Astrocyte (in vitro differentiated cells and primary cell): Measurements from ENCODE around the gene C1orf232. TPM values are rescaled to one million over a fixed set of nuclear protein-coding genes. Genes with fewer than 3 reads are reported as not detected.

ENCODE experiments used
- DNase-seq: peaks from one replicate; pipeline ENCODE4 v3.0.0-alpha.2; 2010; ENCODE audit warnings: low read depth
- FAIRE-seq: peaks from 2 replicates; lab custom pipeline; 2011; peaks lifted over from hg19 to GRCh38; lab: Jason Lieb, UNC
- H2AFZ ChIP-seq: 2 replicates; pipeline ENCODE4 v1.6.0; 2012; ENCODE audit warnings: low read depth, low read length, inconsistent platforms
- H3K27ac ChIP-seq: 2 replicates; pipeline ENCODE4 v1.5.1; 2011; ENCODE audit warnings: low read depth, low read length, inconsistent platforms
- H3K27me3 ChIP-seq: 2 replicates; pipeline ENCODE4 v1.6.0; 2011; ENCODE audit warnings: low read length, inconsistent platforms; ENCODE audit not compliant: insufficient read depth
- H3K36me3 ChIP-seq: 2 replicates; pipeline ENCODE4 v1.5.1; 2011; ENCODE audit warnings: low read length, inconsistent platforms; ENCODE audit not compliant: insufficient read depth
- H3K4me1 ChIP-seq: 2 replicates; pipeline ENCODE4 v1.5.1; 2011; ENCODE audit warnings: low read length, inconsistent platforms; ENCODE audit not compliant: insufficient read depth
- H3K4me2 ChIP-seq: 2 replicates; pipeline ENCODE4 v1.6.0; 2012; ENCODE audit warnings: low read length, inconsistent platforms
- H3K4me3 ChIP-seq: 2 replicates; pipeline ENCODE4 v1.5.1; 2011; ENCODE audit warnings: low read depth, mild to moderate bottlenecking, low read length, inconsistent platforms; ENCODE audit not compliant: insufficient read depth
- H3K79me2 ChIP-seq: 2 replicates; pipeline ENCODE4 v1.6.0; 2012; ENCODE audit warnings: mild to moderate bottlenecking, low read length, inconsistent platforms; ENCODE audit not compliant: insufficient read depth
- H3K9ac ChIP-seq: 2 replicates; pipeline ENCODE4 v1.6.0; 2012; ENCODE audit warnings: mild to moderate bottlenecking, low read length, inconsistent platforms
- H3K9me3 ChIP-seq: 2 replicates; pipeline ENCODE4 v1.5.1; 2012; ENCODE audit warnings: low read depth, mild to moderate bottlenecking, low read length, inconsistent platforms; ENCODE audit not compliant: insufficient read depth
- H4K20me1 ChIP-seq: 2 replicates; pipeline ENCODE4 v1.6.0; 2012; ENCODE audit warnings: low read length, inconsistent platforms; ENCODE audit not compliant: insufficient read depth
- H3K27ac Mint-ChIP-seq: one replicate; pipeline ENCODE4 v1.8.0; 2021; ENCODE audit warnings: mild to moderate bottlenecking, mixed read lengths; ENCODE audit not compliant: unreplicated experiment
- H3K27me3 Mint-ChIP-seq: one replicate; pipeline ENCODE4 v1.8.0; 2021; ENCODE audit warnings: low read depth, mixed read lengths; ENCODE audit not compliant: unreplicated experiment
- H3K36me3 Mint-ChIP-seq: one replicate; pipeline ENCODE4 v1.8.0; 2021; ENCODE audit warnings: low read depth, mixed read lengths; ENCODE audit not compliant: unreplicated experiment
- H3K4me1 Mint-ChIP-seq: one replicate; pipeline ENCODE4 v1.8.0; 2021; ENCODE audit warnings: low read depth, mixed read lengths; ENCODE audit not compliant: unreplicated experiment
- H3K4me3 Mint-ChIP-seq: one replicate; pipeline ENCODE4 v1.8.0; 2021; ENCODE audit warnings: mild to moderate bottlenecking, moderate library complexity, mixed read lengths; ENCODE audit not compliant: unreplicated experiment
- H3K9me3 Mint-ChIP-seq: one replicate; pipeline ENCODE4 v1.8.0; 2021; ENCODE audit warnings: mild to moderate bottlenecking, mixed read lengths; ENCODE audit not compliant: unreplicated experiment
- EZH2 ChIP-seq: IDR thresholded peaks from 2 replicates; pipeline ENCODE4 v1.6.1; 2012; ENCODE audit warnings: mild to moderate bottlenecking, low read length, inconsistent platforms; ENCODE audit not compliant: insufficient read depth
- total RNA-seq: library from RNA; stranded (reverse); gene quantifications from 2 replicates; pipeline ENCODE4 v1.2.1, GENCODE V29; 2021
- TF ChIP-seq, protein P1 (sequence below): IDR thresholded peaks from 2 replicates; pipeline ENCODE4 v1.5.1; 2011; ENCODE audit warnings: low read depth, mild to moderate bottlenecking, inconsistent platforms, low read length, moderate library complexity; ENCODE audit not compliant: insufficient read depth

Gene C1orf232
- total RNA-seq, 1 donor from 2014 or later, result not detected

- Mint-ChIP-seq H3K4me3 (no peak overlapping the region), H3K27me3 (peaks cover 23% of the 10 kb centered on the region), H3K36me3 (peaks cover 5% of the 10 kb centered on the region), H3K9me3 (peaks cover 5% of the 10 kb centered on the region), H3K27ac (no peak overlapping the region), H3K4me1 (no peaks in the 10 kb centered on the region)
- Histone ChIP-seq H3K4me2 (no peak overlapping the region), H3K36me3 (no peaks in the 10 kb centered on the region), H3K27me3 (peaks cover 10% of the 10 kb centered on the region), H3K9me3 (no peaks in the 10 kb centered on the region), H3K4me1 (no peaks in the 10 kb centered on the region), H3K9ac (no peak overlapping the region), H2AFZ (no peak overlapping the region), H3K79me2 (no peaks in the 10 kb centered on the region), H4K20me1 (no peaks in the 10 kb centered on the region), H3K4me3 (no peak overlapping the region), H3K27ac (no peak overlapping the region)
- DNase-seq, result no peak
- no peak for FAIRE-seq
- TF ChIP-seq, protein P1, sequence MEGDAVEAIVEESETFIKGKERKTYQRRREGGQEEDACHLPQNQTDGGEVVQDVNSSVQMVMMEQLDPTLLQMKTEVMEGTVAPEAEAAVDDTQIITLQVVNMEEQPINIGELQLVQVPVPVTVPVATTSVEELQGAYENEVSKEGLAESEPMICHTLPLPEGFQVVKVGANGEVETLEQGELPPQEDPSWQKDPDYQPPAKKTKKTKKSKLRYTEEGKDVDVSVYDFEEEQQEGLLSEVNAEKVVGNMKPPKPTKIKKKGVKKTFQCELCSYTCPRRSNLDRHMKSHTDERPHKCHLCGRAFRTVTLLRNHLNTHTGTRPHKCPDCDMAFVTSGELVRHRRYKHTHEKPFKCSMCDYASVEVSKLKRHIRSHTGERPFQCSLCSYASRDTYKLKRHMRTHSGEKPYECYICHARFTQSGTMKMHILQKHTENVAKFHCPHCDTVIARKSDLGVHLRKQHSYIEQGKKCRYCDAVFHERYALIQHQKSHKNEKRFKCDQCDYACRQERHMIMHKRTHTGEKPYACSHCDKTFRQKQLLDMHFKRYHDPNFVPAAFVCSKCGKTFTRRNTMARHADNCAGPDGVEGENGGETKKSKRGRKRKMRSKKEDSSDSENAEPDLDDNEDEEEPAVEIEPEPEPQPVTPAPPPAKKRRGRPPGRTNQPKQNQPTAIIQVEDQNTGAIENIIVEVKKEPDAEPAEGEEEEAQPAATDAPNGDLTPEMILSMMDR, result no peak
- TF ChIP-seq EZH2, result no peak
These were observed 21.1 kb upstream of the C1orf232 start for GRCh38 chr1:26189751-26190275.

DNA sequence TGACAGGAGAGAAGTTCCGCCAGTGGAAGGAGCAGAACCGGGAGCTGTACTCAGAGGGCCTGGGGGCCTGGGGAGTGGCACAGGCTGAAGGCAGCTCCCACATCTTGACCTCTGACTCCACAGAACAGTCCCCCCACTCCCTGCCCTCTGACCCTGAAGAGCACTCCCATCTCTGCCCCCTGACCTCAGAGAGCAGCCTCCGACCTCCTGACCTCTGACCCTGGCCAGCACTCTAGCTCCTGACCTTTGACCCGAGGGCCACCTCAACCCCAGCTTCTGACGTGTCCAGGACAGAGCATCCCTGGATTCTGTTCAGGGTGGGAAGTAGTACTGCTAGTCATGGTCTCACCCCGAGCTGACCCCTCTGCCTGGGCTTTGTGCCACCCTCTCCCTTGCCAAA, 20.6 kb upstream of the C1orf232 start:
- peaks cover 8% of the 10 kb centered on the region for H3K27me3 ChIP-seq
- DNase-seq (no peak), FAIRE-seq (no peak)
- Mint-ChIP-seq H3K27ac (no peak overlapping the region), H3K36me3 (peaks cover 5% of the 10 kb centered on the region), H3K9me3 (peaks cover 5% of the 10 kb centered on the region), H3K4me1 (no peaks in the 10 kb centered on the region), H3K4me3 (no peak overlapping the region), H3K27me3 (peaks cover 20% of the 10 kb centered on the region)
- no peaks in the 10 kb centered on the region for H3K4me1 ChIP-seq
- no peak overlapping the region for H3K4me3 ChIP-seq
- no peak overlapping the region for H3K4me2 ChIP-seq
- H2AFZ ChIP-seq, result no peak overlapping the region
- H3K9me3 ChIP-seq, result no peaks in the 10 kb centered on the region
- H3K36me3 ChIP-seq, result no peaks in the 10 kb centered on the region
- no peak overlapping the region for H3K9ac ChIP-seq
- no peaks in the 10 kb centered on the region for H3K79me2 ChIP-seq
- no peak for TF ChIP-seq EZH2
- TF ChIP-seq, protein P1, result no peak
- no peaks in the 10 kb centered on the region for H4K20me1 ChIP-seq
- H3K27ac ChIP-seq, result no peak overlapping the region

DNA sequence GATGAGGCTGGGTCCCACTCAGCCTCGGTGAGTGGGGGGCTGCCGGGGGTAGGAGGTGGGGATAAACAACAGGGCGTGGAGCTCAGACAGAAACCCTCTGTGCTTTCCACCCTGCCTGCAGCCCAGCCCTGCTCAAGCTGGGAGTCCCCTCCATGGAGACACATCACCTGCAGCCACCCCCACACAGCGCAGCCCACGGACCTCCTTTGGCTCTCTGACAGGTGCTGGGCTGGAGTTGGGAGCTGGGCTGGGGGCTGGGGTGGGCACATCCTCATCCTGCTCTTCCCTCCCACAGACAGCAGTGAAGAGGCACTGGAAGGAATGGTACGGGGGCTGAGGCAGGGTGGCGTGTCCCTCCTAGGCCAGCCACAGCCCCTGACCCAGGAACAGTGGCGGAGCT, 19.7 kb upstream of the C1orf232 start:
- peaks cover 13% of the 10 kb centered on the region for H3K27me3 Mint-ChIP-seq
- DNase-seq, result no peak
- peaks cover 5% of the 10 kb centered on the region for H3K36me3 Mint-ChIP-seq
- H3K27ac Mint-ChIP-seq, result no peak overlapping the region
- peaks cover under 1% of the 10 kb centered on the region for H3K27me3 ChIP-seq
- no peaks in the 10 kb centered on the region for H3K4me1 ChIP-seq
- H3K9ac ChIP-seq, result no peak overlapping the region
- H3K9me3 Mint-ChIP-seq, result peaks cover 5% of the 10 kb centered on the region
- H2AFZ ChIP-seq, result no peak overlapping the region
- H3K36me3 ChIP-seq, result no peaks in the 10 kb centered on the region
- no peak for TF ChIP-seq EZH2
- TF ChIP-seq, protein P1, result no peak
- no peaks in the 10 kb centered on the region for H4K20me1 ChIP-seq
- H3K9me3 ChIP-seq, result no peaks in the 10 kb centered on the region
- H3K4me2 ChIP-seq, result no peak overlapping the region
- no peak overlapping the region for H3K27ac ChIP-seq
- no peaks in the 10 kb centered on the region for H3K4me1 Mint-ChIP-seq
- no peak for FAIRE-seq
- H3K79me2 ChIP-seq, result no peaks in the 10 kb centered on the region
- H3K4me3 Mint-ChIP-seq, result no peak overlapping the region
- H3K4me3 ChIP-seq, result no peak overlapping the region
